D721Med (cell line): Measurements from ENCODE around the gene TRRAP.

Experiments used
- DNase-seq: peaks from one replicate; pipeline ENCODE4 v3.0.0; 2011; ENCODE audit warnings: low spot score; ENCODE audit not compliant: insufficient read length
- FAIRE-seq: peaks from 2 replicates; lab custom pipeline; 2011; peaks lifted over from hg19 to GRCh38; lab: Jason Lieb, UNC
- TF ChIP-seq, protein P1 (sequence below): IDR thresholded peaks from 2 replicates; pipeline ENCODE4 v1.5.1; 2012; ENCODE audit warnings: mild to moderate bottlenecking, control low read depth; ENCODE audit not compliant: insufficient read depth; ENCODE audit errors: missing control alignments

The TRRAP gene

DNA sequence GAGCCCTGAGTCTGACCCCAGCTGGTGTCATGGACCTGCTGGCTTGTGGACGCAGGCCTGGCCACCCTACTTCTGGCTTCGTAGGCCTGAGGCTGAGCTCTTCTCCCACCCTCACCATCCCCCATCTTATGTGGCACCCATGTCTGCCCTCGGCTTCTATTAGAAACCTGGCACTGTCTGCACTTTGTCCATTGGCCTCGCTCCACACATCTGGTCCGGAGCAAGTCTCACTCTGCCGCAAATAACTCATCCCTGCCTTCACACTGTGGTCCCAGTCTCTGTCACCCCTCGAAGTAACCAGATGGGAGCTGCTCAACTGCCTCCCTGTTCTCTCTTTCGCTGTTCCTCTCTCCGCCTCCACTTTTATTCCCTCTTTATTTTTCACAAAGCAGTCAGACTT lies 78.6 kb downstream of the TRRAP start:
- DNase-seq (no peak), FAIRE-seq (no peak)
- TF ChIP-seq, protein P1, sequence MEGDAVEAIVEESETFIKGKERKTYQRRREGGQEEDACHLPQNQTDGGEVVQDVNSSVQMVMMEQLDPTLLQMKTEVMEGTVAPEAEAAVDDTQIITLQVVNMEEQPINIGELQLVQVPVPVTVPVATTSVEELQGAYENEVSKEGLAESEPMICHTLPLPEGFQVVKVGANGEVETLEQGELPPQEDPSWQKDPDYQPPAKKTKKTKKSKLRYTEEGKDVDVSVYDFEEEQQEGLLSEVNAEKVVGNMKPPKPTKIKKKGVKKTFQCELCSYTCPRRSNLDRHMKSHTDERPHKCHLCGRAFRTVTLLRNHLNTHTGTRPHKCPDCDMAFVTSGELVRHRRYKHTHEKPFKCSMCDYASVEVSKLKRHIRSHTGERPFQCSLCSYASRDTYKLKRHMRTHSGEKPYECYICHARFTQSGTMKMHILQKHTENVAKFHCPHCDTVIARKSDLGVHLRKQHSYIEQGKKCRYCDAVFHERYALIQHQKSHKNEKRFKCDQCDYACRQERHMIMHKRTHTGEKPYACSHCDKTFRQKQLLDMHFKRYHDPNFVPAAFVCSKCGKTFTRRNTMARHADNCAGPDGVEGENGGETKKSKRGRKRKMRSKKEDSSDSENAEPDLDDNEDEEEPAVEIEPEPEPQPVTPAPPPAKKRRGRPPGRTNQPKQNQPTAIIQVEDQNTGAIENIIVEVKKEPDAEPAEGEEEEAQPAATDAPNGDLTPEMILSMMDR = no peak

DNA sequence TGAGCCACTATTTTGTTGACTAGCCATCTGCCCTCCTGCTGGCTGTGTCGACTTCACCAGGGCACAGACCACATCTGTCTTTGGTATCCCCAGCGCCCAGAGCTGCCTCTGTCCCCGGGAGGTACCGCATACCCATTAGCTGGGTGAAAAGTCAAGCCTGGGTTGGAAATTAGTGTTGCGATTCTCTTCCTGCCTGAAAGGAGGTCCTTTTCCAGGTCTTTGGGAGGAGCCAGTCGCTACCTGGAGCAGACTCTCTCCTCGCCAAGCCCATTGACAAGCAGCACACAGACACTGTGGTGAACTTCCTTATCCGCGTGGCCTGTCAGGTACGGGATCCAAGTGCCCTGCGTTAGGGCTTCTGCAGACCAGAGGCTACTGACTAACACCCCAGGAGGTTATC lies 79.4 kb downstream of the TRRAP start:
- TF ChIP-seq, protein P1 = no peak
- FAIRE-seq (no peak), DNase-seq (no peak)

DNA sequence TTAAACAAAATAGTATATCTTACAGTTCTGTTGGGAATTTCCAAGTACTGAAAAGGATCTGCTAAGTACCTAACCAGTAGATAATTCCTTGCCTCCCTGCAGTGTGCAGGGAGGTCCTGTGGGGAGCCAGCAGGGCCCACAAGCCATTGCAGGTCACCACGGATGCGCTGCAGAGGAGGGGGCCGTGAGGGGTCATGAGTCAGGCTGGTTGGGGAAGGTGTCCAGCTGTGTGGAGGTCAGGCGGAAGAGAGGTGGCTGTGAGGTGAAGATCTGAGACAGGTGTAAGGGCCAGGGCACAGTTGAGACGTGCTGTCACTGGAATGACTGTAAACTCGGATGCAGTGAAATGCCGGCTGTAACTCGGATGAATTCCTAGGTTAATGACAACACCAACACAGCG lies 80.6 kb downstream of the TRRAP start:
- TF ChIP-seq, protein P1 = no peak
- FAIRE-seq (no peak), DNase-seq (no peak)

DNA sequence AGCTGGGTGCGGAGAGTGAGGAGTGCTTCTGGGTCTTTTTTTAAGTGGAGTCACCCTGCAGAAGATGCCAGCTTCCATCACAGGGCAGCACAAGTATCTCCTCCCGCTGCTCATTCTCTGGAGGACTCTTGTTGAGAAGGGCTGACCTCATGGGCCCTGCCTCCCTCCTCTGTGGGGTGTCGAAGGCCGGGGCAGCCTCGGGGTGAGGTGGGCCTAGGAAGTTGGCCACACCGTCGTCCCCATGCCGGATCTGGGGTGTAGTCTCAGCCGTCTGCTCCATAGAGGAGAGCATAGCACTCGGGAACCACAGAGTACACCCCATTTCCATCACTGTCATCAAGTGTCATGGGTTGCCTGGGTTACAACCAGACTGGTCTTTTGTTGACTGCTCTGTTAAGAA lies 85.0 kb downstream of the TRRAP start:
- FAIRE-seq = no peak
- TF ChIP-seq, protein P1 = no peak
- no peak for DNase-seq

DNA sequence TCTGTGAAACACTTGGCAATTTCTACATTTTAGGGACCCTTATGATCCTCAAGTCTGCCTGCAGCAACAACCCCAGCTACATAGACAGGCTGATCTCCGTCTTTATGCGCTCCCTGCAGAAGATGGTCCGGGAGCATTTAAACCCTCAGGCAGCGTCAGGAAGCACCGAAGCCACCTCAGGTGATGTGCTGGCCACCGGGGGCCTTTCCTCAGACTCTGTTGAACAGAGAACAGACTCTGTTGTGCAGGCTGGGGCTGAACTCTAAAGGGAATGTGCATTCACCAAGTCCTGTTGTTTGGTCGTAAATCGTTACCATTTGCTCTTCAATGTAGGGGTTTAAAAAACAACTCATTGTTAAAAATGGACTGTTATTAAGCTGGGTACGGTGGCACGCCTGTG lies 86.3 kb downstream of the TRRAP start:
- no peak for FAIRE-seq
- TF ChIP-seq, protein P1 = no peak
- no peak for DNase-seq

DNA sequence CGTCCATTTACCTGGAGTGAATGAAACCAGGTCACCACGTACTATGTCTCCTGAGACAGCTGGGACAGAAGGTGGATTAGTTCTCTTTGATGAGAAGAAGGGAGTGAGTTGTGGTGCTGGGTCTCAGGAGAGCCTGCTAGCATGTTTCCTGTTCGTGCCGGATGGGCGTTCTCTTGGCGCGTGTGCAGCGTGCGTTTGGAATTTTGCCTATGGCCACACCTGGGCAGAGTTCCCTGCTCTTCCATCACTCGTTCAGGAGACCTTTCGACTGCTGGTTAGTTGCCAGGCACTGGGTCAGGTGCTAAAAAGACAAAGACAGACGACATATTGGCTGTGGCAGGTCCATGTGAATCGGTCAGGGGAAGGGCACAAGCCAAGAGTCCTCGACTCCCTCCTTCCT lies 90.3 kb downstream of the TRRAP start:
- no peak for FAIRE-seq
- TF ChIP-seq, protein P1 = no peak
- no peak for DNase-seq

DNA sequence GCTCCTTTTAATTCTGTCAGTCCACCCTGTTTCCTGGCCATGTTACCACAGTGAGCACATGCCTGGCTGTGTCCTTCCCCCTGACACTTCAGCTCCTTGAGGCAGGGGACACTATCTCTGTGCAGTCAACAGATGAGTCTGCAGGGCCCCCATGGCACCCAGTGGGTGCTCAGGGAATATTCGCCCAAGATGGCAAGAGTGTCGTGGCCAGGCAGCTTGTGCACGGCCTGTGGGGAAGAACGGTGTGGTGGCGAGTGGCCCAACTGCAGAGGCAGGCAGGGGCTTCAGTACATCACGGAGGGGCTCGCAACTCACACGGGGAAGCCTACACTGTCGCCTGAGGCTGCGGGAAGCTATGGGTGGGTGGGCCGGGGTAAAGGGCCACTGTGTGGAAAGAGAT lies 91.1 kb downstream of the TRRAP start:
- TF ChIP-seq, protein P1 = no peak
- DNase-seq (no peak), FAIRE-seq (no peak)
